Measurements from ENCODE around the gene DPP8. TPM values are rescaled to one million over a fixed set of nuclear protein-coding genes. Genes with fewer than 3 reads are reported as not detected.
"Not testable (repeated sequence)": the region's sequence is repeated elsewhere in the genome, so short reads cannot be mapped to it uniquely, and the experiment has no call there.

The DPP8 gene
- total RNA-seq, 1 experiment from 2014 or later = 25.1 TPM

DNA sequence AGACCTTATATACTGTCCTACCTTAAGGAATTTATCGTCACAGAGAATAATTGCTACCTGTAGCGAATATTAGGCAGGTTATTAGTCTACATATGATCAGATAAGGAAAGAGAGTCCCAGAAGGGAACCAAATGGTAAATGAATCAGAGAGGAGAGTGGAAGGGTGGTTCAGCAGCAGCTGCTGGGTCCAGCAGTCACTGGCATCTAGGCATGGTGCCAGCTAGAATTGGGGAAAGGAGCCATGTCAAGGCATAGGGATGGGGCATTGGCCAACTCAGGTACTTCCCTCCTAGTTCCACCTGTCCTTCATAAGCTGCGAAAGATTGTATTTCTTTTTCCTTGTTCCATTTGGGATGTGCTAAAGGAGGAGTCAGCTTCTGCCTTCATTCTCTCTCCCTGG is 36.2 kb upstream of the DPP8 start:
- BruUV-seq (replicated peaks) = no TSS peak
- TF ChIP-seq, protein P1, sequence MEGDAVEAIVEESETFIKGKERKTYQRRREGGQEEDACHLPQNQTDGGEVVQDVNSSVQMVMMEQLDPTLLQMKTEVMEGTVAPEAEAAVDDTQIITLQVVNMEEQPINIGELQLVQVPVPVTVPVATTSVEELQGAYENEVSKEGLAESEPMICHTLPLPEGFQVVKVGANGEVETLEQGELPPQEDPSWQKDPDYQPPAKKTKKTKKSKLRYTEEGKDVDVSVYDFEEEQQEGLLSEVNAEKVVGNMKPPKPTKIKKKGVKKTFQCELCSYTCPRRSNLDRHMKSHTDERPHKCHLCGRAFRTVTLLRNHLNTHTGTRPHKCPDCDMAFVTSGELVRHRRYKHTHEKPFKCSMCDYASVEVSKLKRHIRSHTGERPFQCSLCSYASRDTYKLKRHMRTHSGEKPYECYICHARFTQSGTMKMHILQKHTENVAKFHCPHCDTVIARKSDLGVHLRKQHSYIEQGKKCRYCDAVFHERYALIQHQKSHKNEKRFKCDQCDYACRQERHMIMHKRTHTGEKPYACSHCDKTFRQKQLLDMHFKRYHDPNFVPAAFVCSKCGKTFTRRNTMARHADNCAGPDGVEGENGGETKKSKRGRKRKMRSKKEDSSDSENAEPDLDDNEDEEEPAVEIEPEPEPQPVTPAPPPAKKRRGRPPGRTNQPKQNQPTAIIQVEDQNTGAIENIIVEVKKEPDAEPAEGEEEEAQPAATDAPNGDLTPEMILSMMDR (conservative IDR thresholded peaks at IDR 0.05) = no peak
- no peak for TF ChIP-seq EZH2 (IDR thresholded peaks at IDR 0.05; ENCODE audit: low read depth)
- Histone ChIP-seq H3K4me1 (replicated peaks; ENCODE audit: insufficient read depth) (no peaks in the 10 kb centered on the region), H3K9me3 (ENCODE audit: insufficient read depth, low read depth) (no peaks in the 10 kb centered on the region), H3K79me2 (ENCODE audit: low read depth) (peaks cover 3% of the 10 kb centered on the region; the same call in 1 of the 2 replicates), H4K20me1 (ENCODE audit: insufficient read depth) (no peaks in the 10 kb centered on the region), H3K4me2 (no peak overlapping the region), H3K36me3 (ENCODE audit: low read depth) (no peaks in the 10 kb centered on the region), H3K4me3 (no peak overlapping the region), H3K27ac (no peak overlapping the region), H3K9me2 (ENCODE audit: insufficient read depth) (no peaks in the 10 kb centered on the region), H3K27me3 (ENCODE audit: insufficient read depth, low read depth) (no peaks in the 10 kb centered on the region), H3F3A (ENCODE audit: insufficient read depth, low read depth) (0 out of 2 replicates have a peak, but pooled peaks cover 7% of the 10 kb centered on the region), H2AFZ (no peak overlapping the region)
- ChIA-PET POLR2A (ENCODE audit: unreplicated experiment) (no interaction called here), CTCF (interaction anchor here (0.6 kb wide), 1 partner anchor 1359 kb away, joined by 6 read pairs; no protein-coding TSS in a partner anchor)
- no peak for DNase-seq
- intact Hi-C loops (cut with micrococcal nuclease; ENCODE audit: unreplicated experiment) = no loop called here

DNA sequence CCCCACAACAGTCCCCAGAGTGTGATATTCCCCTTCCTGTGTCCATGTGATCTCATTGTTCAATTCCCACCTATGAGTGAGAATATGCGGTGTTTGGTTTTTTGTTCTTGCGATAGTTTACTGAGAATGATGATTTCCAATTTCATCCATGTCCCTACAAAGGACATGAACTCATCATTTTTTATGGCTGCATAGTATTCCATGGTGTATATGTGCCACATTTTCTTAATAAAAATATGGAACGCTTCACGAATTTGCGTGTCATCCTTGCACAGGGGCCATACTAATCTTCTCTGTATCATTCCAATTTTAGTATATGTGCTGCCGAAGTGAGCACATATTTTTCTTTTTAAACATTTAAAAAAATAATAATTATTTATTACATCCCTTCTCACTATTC is 35.4 kb upstream of the DPP8 start:
- H4K20me1 ChIP-seq (ENCODE audit: insufficient read depth); H2AFZ ChIP-seq; H3K36me3 ChIP-seq (ENCODE audit: low read depth); H3F3A ChIP-seq (ENCODE audit: insufficient read depth, low read depth); DNase-seq; H3K4me2 ChIP-seq; H3K79me2 ChIP-seq (ENCODE audit: low read depth); BruUV-seq (replicated peaks); H3K27me3 ChIP-seq (ENCODE audit: insufficient read depth, low read depth); H3K27ac ChIP-seq; H3K9me2 ChIP-seq (ENCODE audit: insufficient read depth); POLR2A ChIA-PET (ENCODE audit: unreplicated experiment); H3K4me1 ChIP-seq (replicated peaks; ENCODE audit: insufficient read depth); H3K9me3 ChIP-seq (ENCODE audit: insufficient read depth, low read depth); H3K4me3 ChIP-seq; intact Hi-C loops (cut with micrococcal nuclease; ENCODE audit: unreplicated experiment): not testable (repeated sequence)
- CTCF ChIA-PET = interaction anchor here (0.6 kb wide), 1 partner anchor 1360 kb away, joined by 6 read pairs; no protein-coding TSS in a partner anchor

DNA sequence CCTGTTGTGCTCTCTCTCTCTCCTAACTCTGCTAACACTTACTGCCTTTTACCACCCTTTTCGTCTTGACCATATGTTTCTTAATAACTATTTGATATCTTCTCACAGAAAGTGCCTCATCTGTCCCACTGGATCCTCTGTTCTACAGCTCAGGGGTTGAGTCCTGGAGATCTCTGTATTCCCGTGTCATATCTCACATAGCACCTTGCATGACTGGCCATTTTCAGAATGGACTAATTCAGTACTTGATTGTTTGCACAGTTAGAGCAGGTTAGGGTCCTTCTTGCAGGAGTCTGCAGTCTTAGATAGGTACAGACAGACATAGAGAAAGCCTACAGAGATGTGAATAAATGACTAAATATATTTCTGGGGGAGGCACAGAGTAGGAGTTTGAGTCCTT is 33.7 kb upstream of the DPP8 start:
- POLR2A ChIA-PET (ENCODE audit: unreplicated experiment) = interaction anchor here (0.9 kb wide), 1 partner anchor 52 kb away, joined by 3 read pairs; no protein-coding TSS in a partner anchor
- H3K9me2 ChIP-seq (ENCODE audit: insufficient read depth) = no peaks in the 10 kb centered on the region

More for the DNA sequence above, 33.7 kb upstream of the DPP8 start:
- no TSS peak for BruUV-seq (replicated peaks)
- Histone ChIP-seq H3K4me1 (replicated peaks; ENCODE audit: insufficient read depth) (no peaks in the 10 kb centered on the region), H3K9me3 (ENCODE audit: insufficient read depth, low read depth) (no peaks in the 10 kb centered on the region), H3K27me3 (ENCODE audit: insufficient read depth, low read depth) (no peaks in the 10 kb centered on the region), H3K4me3 (no peak overlapping the region), H3K36me3 (ENCODE audit: low read depth) (no peaks in the 10 kb centered on the region), H3K27ac (no peak overlapping the region), H4K20me1 (ENCODE audit: insufficient read depth) (no peaks in the 10 kb centered on the region), H2AFZ (no peak overlapping the region), H3K4me2 (no peak overlapping the region), H3F3A (ENCODE audit: insufficient read depth, low read depth) (0 out of 2 replicates have a peak, but pooled peaks cover 7% of the 10 kb centered on the region), H3K79me2 (ENCODE audit: low read depth) (peaks cover 11% of the 10 kb centered on the region)
- intact Hi-C loops (cut with micrococcal nuclease; ENCODE audit: unreplicated experiment) = no loop called here
- TF ChIP-seq EZH2 (IDR thresholded peaks at IDR 0.05; ENCODE audit: low read depth) = no peak
- TF ChIP-seq, protein P1 (conservative IDR thresholded peaks at IDR 0.05) = no peak
- CTCF ChIA-PET = interaction anchor here (0.6 kb wide), 1 partner anchor 133 kb away, joined by 6 read pairs; no protein-coding TSS in a partner anchor
- no peak for DNase-seq

Measured in PC-9 (cell line).